HEK293T (cell line): Measurements from ENCODE around the gene LRCH4.

Experiments
- CTCF ChIA-PET: fragments of 350-600 bp; formaldehyde crosslinking; extraction: SDS; loops from one replicate; lab custom pipeline; 2021; ENCODE audit warnings: antibody characterized with exemption, inconsistent platforms; lab: Yijun Ruan, JAX
- POLR2A ChIA-PET: fragments of 350-600 bp; formaldehyde crosslinking; extraction: SDS; loops from one replicate; lab custom pipeline; 2020; ENCODE audit warnings: antibody characterized with exemption, inconsistent platforms; lab: Yijun Ruan, JAX
- DNase-seq: peaks from one replicate; pipeline ENCODE4 v3.0.0; 2012; ENCODE audit warnings: mixed read lengths; ENCODE audit errors: extremely low spot score
- ARNT ChIP-seq: fragments of 450-650 bp; IDR thresholded peaks from 2 replicates; pipeline ENCODE4 v1.6.1; 2017; ENCODE audit warnings: mild to moderate bottlenecking
- BHLHE40 ChIP-seq: fragments of 450-650 bp; IDR thresholded peaks from 2 replicates; pipeline ENCODE4 v1.6.1; 2016; ENCODE audit warnings: mild to moderate bottlenecking, moderate library complexity, borderline replicate concordance
- CTBP1 ChIP-seq: fragments of 450-650 bp; IDR thresholded peaks from 2 replicates; pipeline ENCODE4 v1.6.1; 2016; ENCODE audit warnings: borderline replicate concordance
- ELF4 ChIP-seq: fragments of 450-650 bp; IDR thresholded peaks from 2 replicates; pipeline ENCODE4 v1.6.1; 2017; ENCODE audit warnings: antibody characterized with exemption
- FOXA1 ChIP-seq: fragments of 450-650 bp; IDR thresholded peaks from 2 replicates; pipeline ENCODE4 v1.6.1; 2016; ENCODE audit warnings: mild to moderate bottlenecking
- FOXK2 ChIP-seq: fragments of 450-650 bp; IDR thresholded peaks from 2 replicates; pipeline ENCODE4 v1.6.1; 2016; ENCODE audit warnings: mild to moderate bottlenecking
- FOXM1 ChIP-seq: fragments of 450-650 bp; IDR thresholded peaks from 2 replicates; pipeline ENCODE4 v1.6.1; 2017; ENCODE audit warnings: mild to moderate bottlenecking, borderline replicate concordance
- HDGF ChIP-seq: fragments of 450-650 bp; IDR thresholded peaks from 2 replicates; pipeline ENCODE4 v1.6.1; 2017; ENCODE audit warnings: antibody characterized with exemption, borderline replicate concordance
- L3MBTL2 ChIP-seq: fragments of 450-650 bp; conservative IDR thresholded peaks from 2 replicates; pipeline ENCODE4 v1.6.1; 2016; ENCODE audit warnings: mild to moderate bottlenecking
- LEF1 ChIP-seq: fragments of 450-650 bp; IDR thresholded peaks from 2 replicates; pipeline ENCODE4 v1.6.1; 2017; ENCODE audit warnings: mild to moderate bottlenecking, borderline replicate concordance
- NFRKB ChIP-seq: fragments of 450-650 bp; IDR thresholded peaks from 2 replicates; pipeline ENCODE4 v1.6.1; 2016; ENCODE audit warnings: mild to moderate bottlenecking, moderate library complexity
- PKNOX1 ChIP-seq: fragments of 450-650 bp; IDR thresholded peaks from 2 replicates; pipeline ENCODE4 v1.6.1; 2016
- SP1 ChIP-seq: fragments of 450-650 bp; IDR thresholded peaks from 2 replicates; pipeline ENCODE4 v1.6.1; 2017
- SUZ12 ChIP-seq: fragments of 450-650 bp; IDR thresholded peaks from 2 replicates; pipeline ENCODE4 v1.6.1; 2016; ENCODE audit warnings: mild to moderate bottlenecking
- TARDBP ChIP-seq: fragments of 450-650 bp; IDR thresholded peaks from 2 replicates; pipeline ENCODE4 v1.6.1; 2016
- ZNF384 ChIP-seq: fragments of 450-650 bp; IDR thresholded peaks from 2 replicates; pipeline ENCODE4 v1.6.1; 2016

LRCH4 gene

GRCh38 chr7:100573691-100574361, 12.1 kb downstream of the LRCH4 start, which contains the start of gene SAP25:
Gene SAP25, minus strand, starts transcription at chr7:100573900. Its CDS starts 158 bp downstream, at chr7:100573742.
- POLR2A ChIA-PET = no interaction called here
- CTCF ChIA-PET = interaction anchor here (1.0 kb wide), 1 partner anchor 10 kb away, joined by 3 read pairs; no protein-coding TSS in a partner anchor
- TF ChIP-seq SUZ12 = no peak
- TF ChIP-seq HDGF = no peak
- TF ChIP-seq PKNOX1 = no peak
- no peak for TF ChIP-seq L3MBTL2
- TF ChIP-seq FOXM1 = no peak
- TF ChIP-seq TARDBP = no peak
- TF ChIP-seq CTBP1 = no peak
- TF ChIP-seq SP1 = no peak
- TF ChIP-seq FOXA1 = no peak
- DNase-seq = no peak

GRCh38 chr7:100572949-100573675, 12.8 kb downstream of the LRCH4 start:
- POLR2A ChIA-PET = interaction anchor here (1.3 kb wide), 1 partner anchor 11 kb away, joined by 3 read pairs; no protein-coding TSS in a partner anchor
- no peak for TF ChIP-seq HDGF
- no peak for TF ChIP-seq FOXA1
- no peak for TF ChIP-seq CTBP1
- TF ChIP-seq FOXK2 = no peak
- TF ChIP-seq L3MBTL2 = no peak
- no peak for TF ChIP-seq NFRKB
- no peak for TF ChIP-seq ARNT
- no peak for TF ChIP-seq TARDBP
- CTCF ChIA-PET = interaction anchor here (1.0 kb wide), 1 partner anchor 9 kb away, joined by 3 read pairs; no protein-coding TSS in a partner anchor

GRCh38 chr7:100572281-100572948, 13.5 kb downstream of the LRCH4 start:
- no peak for TF ChIP-seq L3MBTL2
- TF ChIP-seq HDGF = no peak
- TF ChIP-seq PKNOX1 = no peak
- TF ChIP-seq LEF1 = no peak
- no peak for TF ChIP-seq ARNT
- TF ChIP-seq TARDBP = no peak
- no peak for DNase-seq
- ChIA-PET CTCF (interaction anchor here (1.0 kb wide), 1 partner anchor 8 kb away, joined by 3 read pairs; no protein-coding TSS in a partner anchor), POLR2A (interaction anchor here (1.3 kb wide), 1 partner anchor 12 kb away, joined by 3 read pairs; no protein-coding TSS in a partner anchor)

More at GRCh38 chr7:100572949-100573675, 12.8 kb downstream of the LRCH4 start:
- DNase-seq = no peak

GRCh38 chr7:100571829-100572116, 14.2 kb downstream of the LRCH4 start:
- DNase-seq = no peak
- ChIA-PET CTCF (no interaction called here), POLR2A (interaction anchor here (1.9 kb wide), 1 partner anchor 14 kb away, joined by 10 read pairs; the partner anchor contains the start of genes FBXO24 and LRCH4)
- TF ChIP-seq L3MBTL2 (no peak), ARNT (no peak), FOXA1 (no peak), BHLHE40 (no peak), ELF4 (no peak), ZNF384 (no peak), PKNOX1 (no peak), CTBP1 (no peak), TARDBP (no peak), FOXM1 (no peak), SUZ12 (no peak), HDGF (no peak), NFRKB (no peak), LEF1 (no peak), SP1 (no peak)

GRCh38 chr7:100570954-100571828, 14.7 kb downstream of the LRCH4 start:
- POLR2A ChIA-PET = interaction anchor here (1.9 kb wide), 1 partner anchor 15 kb away, joined by 10 read pairs; the partner anchor contains the start of genes FBXO24 and LRCH4
- TF ChIP-seq ARNT (no peak), L3MBTL2 (no peak), FOXM1 (no peak), FOXA1 (no peak), ELF4 (no peak), SP1 (no peak), BHLHE40 (no peak)
- DNase-seq = no peak
- CTCF ChIA-PET = no interaction called here
